ENCODE results near the gene DUSP6.

The DUSP6 gene

DNA sequence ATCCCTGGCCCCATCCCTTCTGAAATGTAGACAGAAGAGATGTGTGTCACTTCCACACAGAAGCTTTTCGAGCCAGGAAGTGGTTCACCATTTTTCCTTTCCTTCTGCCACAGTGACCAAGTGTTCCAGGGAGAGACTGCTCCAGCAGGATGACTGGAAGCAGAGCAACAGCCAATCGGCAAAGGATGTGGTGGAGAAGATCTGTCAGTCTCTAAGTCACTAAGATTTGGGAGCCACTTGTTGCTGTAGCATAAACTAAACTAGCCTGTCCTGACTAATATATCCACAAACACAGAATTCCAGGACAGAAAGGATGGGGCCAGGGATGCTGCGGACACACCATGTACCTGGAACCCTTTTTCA is 42.9 kb downstream of the DUSP6 start:
- no peak overlapping the region for H3K27ac ChIP-seq

DNA sequence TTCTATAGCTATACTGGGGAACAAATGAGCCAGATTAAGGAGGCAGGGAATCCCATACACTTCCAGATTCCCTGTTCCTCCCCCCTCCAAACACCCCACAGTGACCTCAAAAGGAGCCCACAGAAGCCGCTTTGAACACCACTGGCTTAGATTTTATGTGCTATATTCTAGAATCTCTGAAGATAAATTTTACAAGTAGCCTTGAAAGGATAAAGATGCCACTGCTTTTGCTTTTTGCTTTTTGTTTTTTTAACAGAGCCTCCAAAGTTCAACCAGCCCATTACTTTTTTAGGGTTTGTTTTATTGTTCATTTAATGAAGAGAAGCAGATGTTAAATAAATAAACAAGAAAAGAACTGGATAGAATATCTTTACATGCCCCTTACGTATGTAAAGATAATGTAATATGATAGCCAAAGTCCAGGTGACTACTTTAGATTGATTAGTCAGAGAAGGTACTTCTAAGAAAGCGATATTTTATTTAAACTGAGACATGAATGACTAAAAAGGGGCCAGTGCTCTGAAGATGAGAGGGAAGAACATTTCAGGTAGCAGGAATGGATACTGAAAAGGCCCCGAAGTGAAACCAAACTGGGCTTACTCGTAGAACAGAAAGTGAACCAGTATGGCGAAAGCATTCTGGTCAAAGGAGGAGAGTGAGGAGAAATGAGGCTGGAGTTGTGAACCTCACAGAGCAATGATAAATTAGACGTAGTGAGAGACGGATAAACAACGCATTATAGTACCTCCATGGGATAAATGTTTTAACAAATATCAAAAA is 44.6 kb downstream of the DUSP6 start:
- no peak overlapping the region for H3K27ac ChIP-seq
- TF ChIP-seq, protein P1, sequence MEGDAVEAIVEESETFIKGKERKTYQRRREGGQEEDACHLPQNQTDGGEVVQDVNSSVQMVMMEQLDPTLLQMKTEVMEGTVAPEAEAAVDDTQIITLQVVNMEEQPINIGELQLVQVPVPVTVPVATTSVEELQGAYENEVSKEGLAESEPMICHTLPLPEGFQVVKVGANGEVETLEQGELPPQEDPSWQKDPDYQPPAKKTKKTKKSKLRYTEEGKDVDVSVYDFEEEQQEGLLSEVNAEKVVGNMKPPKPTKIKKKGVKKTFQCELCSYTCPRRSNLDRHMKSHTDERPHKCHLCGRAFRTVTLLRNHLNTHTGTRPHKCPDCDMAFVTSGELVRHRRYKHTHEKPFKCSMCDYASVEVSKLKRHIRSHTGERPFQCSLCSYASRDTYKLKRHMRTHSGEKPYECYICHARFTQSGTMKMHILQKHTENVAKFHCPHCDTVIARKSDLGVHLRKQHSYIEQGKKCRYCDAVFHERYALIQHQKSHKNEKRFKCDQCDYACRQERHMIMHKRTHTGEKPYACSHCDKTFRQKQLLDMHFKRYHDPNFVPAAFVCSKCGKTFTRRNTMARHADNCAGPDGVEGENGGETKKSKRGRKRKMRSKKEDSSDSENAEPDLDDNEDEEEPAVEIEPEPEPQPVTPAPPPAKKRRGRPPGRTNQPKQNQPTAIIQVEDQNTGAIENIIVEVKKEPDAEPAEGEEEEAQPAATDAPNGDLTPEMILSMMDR (IDR thresholded peaks at IDR 0.05), result no peak
- TF ChIP-seq ZFX (IDR thresholded peaks at IDR 0.05; ENCODE audit: borderline replicate concordance), result no peak

More for the DNA sequence above, 42.9 kb downstream of the DUSP6 start:
- no peak for TF ChIP-seq ZFX (IDR thresholded peaks at IDR 0.05; ENCODE audit: borderline replicate concordance)
- TF ChIP-seq, protein P1 (IDR thresholded peaks at IDR 0.05), result no peak

DNA sequence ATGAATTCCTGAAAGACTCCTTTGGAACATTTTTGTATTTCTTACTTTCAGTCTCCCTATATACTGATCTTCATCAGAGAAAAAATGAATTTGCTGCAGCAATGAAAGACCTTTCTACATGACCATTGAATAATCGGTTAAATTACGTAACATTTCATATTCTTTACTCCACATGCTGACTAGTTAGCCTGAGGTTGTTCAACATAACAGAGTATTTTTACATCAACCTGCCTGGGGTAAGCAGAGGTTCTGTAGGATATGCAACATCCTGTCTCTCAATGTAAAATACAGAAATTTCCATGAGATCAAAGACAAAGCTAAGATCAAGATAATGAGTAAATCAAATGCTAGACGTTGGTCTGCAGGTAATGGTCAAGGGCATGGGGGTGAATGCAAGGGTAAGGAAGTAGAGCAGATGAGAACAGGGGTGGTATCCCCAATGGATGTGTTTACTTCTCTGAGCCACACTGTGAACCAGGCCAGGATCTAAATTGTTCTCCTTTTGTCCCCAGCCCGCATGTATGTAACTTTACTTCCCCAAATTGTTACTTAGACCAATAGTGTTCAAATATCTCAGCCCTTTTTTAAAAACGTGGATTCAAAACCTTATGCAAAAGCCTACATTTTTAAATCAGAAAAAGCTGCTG is 45.4 kb downstream of the DUSP6 start:
- no peak overlapping the region for H3K27ac ChIP-seq
- TF ChIP-seq ZFX (IDR thresholded peaks at IDR 0.05; ENCODE audit: borderline replicate concordance), result no peak
- TF ChIP-seq, protein P1 (IDR thresholded peaks at IDR 0.05), result no peak

DNA sequence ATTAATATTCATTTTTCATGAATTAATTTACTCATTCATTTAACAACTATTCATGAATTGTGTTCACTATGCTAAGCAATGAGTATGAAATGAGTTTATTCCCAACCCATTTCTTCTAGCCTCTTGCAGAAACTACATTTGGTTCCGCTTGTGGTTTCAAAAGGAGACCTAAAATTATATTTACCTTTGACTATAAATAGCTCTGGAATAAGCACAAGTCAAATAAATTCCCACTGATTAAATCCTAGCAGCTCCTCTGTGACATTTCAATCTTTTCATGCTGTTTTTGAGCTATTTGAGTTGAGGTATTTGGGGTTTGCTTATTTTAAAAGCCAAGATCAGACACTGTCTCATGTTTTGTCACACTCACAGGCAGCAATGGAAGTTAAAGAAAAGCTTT is 46.9 kb downstream of the DUSP6 start:
- H3K27ac ChIP-seq, result peak overlapping the region; percentile 51
- TF ChIP-seq ZFX (IDR thresholded peaks at IDR 0.05; ENCODE audit: borderline replicate concordance), result no peak
- TF ChIP-seq, protein P1 (IDR thresholded peaks at IDR 0.05), result no peak

DNA sequence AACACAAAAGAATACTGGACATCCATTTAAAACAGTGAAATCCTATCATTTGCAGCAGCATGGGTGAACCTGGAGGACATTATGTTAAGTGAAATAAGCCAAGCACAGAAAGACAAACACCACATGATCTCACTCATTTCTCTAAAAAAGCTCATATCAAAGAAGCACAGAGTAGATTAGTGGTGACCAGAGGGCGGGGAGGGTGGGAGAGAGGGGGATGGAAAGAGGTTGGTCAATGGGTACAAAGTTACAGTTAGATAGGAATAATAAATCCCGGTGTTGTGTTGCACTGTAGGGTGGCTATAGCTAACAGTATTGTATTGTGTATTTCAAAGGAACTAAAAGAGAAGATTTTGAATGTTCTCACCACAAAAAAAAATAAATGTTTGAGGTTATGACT is 52.4 kb downstream of the DUSP6 start:
- no peak overlapping the region for H3K27ac ChIP-seq
- TF ChIP-seq ZFX (IDR thresholded peaks at IDR 0.05; ENCODE audit: borderline replicate concordance), result no peak
- TF ChIP-seq, protein P1 (IDR thresholded peaks at IDR 0.05), result no peak

DNA sequence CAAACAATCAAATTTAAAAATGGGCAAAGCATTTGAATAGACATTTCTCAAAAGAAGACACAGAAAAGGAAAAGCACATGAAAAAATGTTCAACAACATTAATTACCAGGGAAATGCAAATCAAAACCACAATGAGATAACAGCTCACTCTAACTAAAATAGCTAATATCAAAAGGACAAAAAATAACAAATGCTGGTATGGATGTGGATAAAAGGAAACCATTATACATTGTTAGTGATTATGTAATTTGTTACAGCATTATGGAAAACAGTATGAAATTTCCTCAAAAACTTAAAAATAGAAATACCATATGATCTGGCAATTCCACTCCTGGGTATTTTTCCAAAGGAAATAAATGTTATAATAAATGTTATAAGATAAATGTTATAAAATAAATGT is 52.9 kb downstream of the DUSP6 start:
- H3K27ac ChIP-seq, result no peak overlapping the region
- TF ChIP-seq ZFX (IDR thresholded peaks at IDR 0.05; ENCODE audit: borderline replicate concordance), result no peak
- TF ChIP-seq, protein P1 (IDR thresholded peaks at IDR 0.05), result no peak
